HG02610 (cell line): Measurements from ENCODE around the gene UNC5C.

ENCODE experiments used
- ATAC-seq: cut with Tn5 transposase; IDR thresholded peaks from one replicate; pipeline ENCODE4 v1.9.1; 2021; ENCODE audit warnings: mild to moderate bottlenecking, moderate library complexity; ENCODE audit not compliant: unreplicated experiment

Gene UNC5C

GRCh38 chr4:95524184-95524583 is 24.6 kb downstream of the UNC5C start:
- no peak for ATAC-seq

GRCh38 chr4:95522682-95523530 is 25.9 kb downstream of the UNC5C start:
- ATAC-seq = no peak

DNA sequence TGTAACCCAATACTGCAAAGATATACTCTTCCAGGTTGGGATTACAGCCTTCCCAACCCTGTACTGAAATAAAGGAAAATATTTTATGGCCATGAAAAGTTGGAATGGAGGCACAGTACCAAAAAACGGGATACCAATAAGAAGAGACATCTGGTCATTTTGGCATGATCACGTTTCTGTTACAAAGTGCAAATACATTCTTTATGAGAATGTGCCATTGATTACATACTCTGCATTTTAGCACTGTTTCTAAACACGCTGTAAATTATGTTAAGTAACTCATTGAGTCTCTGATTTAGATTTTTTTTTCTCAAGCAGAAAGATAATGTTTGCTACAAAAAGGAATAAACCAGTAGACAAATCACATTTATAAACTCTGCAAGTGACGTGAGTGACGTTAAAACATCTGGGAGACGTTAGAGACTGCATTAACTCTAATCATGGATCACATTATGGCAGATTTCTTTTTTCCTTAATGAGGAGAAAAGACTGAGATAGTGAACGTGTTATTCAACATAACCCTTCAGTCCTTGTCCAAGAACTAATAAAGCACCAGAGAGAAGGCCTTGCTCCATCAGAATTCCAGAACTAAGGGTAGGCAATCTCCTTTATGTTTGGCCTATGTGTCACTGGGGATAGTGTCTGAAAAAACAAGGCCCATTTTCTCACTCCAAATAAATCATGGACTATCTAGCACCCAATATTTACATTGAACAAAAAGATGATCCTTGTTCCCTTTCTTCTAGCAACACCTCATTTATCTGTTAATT is 31.0 kb downstream of the UNC5C start:
- no peak for ATAC-seq

GRCh38 chr4:95516528-95517017 is 32.2 kb downstream of the UNC5C start:
- ATAC-seq = no peak

- ATAC-seq = no peak
These were observed 33.2 kb downstream of the UNC5C start for GRCh38 chr4:95515589-95515988.

DNA sequence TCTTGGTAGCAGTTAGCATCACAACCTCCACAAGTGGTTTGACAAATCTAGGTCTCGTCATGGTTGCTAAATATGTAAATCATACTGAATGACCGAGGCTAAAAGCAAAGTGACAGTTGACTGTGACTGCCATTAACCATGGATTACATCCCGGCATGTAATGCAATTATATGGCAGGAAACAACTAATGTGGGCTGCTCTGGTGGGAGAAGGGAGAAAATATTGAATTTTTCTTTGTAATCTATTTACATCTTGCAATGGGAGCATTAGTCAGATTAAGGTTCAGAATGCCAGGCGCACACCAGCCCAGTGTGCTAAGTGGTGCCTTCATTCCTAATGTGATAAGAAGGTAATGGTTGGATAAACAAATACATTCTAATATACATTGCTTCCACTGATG is 35.8 kb downstream of the UNC5C start:
- no peak for ATAC-seq

- ATAC-seq = no peak
These were observed 37.3 kb downstream of the UNC5C start for GRCh38 chr4:95511477-95511876.

GRCh38 chr4:95510877-95511276 is 37.9 kb downstream of the UNC5C start:
- ATAC-seq = no peak

DNA sequence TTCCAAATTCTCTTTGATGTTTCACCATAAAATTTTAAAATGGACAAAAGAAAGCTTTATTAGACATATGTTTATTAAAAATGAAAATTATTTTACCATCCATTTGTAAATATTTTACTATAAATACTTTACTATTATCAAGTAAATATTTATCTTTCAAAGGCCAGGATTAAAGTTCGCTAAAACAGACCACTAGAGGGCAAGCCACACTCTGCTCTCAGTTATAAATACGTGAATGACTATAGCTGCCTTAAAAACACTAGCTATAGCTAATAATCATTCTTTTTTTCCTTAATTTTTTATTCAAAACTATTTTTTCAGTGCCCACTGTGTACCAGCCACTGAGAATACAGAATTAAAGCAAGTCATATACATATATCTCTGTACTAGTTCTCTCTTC is 38.6 kb downstream of the UNC5C start:
- no peak for ATAC-seq

DNA sequence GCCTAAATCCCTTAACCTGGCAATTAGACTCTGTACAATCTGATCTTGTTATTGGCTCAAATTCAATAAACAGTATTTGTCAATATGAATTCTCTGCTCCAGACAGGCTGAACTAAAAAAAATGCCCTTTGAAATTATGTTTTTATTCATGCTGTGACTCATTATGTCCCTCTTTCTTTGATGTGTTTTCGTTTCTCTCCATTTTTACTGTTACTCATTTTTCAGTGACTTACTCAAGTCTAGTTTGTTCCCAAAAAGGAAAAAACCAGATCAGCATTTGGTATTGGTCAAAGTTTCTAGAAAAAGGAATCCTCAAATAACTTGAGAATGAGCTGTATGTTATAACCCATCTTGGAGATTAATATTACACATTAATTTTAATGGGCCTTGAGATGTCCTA is 40.4 kb downstream of the UNC5C start:
- ATAC-seq = no peak

- ATAC-seq = no peak
These were observed 41.2 kb downstream of the UNC5C start for GRCh38 chr4:95507561-95507960.

GRCh38 chr4:95507147-95507546 is 41.6 kb downstream of the UNC5C start:
- no peak for ATAC-seq

DNA sequence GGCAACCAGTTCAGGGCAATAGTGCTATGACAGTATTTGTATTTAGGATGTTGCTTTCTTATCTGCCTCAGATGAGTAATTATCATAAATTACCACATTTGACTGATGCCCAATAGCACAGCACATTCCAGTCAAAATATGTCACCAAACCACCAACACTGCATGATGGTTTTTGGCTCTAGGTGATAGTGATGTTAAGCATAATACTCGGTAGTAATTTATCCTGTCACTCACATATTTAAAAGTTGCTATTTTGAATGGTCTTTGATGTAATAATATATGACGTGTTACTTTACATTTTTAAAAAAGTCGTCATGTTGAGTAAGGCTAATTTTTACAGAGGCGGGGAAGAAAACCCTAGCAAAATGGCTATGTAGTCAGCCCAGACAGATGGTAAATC is 42.5 kb downstream of the UNC5C start:
- ATAC-seq = no peak

- ATAC-seq = no peak
These were observed 43.0 kb downstream of the UNC5C start for GRCh38 chr4:95505799-95506198.

DNA sequence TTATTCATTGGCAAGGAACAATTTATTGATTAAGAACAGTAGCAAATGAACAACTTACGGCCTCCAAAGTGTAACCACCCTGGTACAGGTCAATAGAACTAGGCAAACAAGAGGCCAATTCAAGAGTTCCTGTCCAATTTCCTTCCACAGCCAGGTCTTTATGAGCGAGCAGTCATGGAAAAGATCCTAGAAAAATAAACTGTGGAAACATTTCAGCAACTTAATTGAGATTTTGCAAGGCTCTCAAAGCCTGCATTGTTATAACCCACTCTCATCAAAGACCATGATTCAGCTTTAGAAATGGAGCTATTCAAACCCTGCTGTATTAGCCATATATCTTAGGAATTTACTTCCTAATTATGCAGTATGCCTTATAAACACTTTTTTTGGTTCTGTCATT is 43.6 kb downstream of the UNC5C start:
- no peak for ATAC-seq

DNA sequence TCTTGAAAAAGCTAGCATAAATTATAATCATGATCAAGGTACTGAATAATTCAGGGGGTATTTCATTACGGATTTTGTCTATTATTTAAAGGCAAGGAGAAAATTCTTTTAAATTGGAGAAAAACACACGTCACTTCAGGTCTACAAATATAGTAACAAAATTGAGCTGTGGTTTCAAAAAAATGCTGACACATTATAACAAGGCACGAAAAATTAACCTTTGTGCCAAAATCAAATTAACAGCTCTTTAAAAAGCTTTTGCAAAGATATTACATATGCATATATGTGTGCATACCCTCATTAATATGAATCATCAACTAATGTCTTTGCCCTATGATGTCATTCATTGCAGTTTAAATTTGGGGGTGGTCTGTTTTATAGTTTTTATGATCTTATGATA is 44.3 kb downstream of the UNC5C start:
- ATAC-seq = no peak

- no peak for ATAC-seq
These were observed 48.4 kb downstream of the UNC5C start for GRCh38 chr4:95500361-95500760.

GRCh38 chr4:95499291-95499696 is 49.5 kb downstream of the UNC5C start:
- no peak for ATAC-seq

- no peak for ATAC-seq
These were observed 54.6 kb downstream of the UNC5C start for GRCh38 chr4:95494186-95494585.

GRCh38 chr4:95478679-95479078 is 70.1 kb downstream of the UNC5C start:
- ATAC-seq = no peak

DNA sequence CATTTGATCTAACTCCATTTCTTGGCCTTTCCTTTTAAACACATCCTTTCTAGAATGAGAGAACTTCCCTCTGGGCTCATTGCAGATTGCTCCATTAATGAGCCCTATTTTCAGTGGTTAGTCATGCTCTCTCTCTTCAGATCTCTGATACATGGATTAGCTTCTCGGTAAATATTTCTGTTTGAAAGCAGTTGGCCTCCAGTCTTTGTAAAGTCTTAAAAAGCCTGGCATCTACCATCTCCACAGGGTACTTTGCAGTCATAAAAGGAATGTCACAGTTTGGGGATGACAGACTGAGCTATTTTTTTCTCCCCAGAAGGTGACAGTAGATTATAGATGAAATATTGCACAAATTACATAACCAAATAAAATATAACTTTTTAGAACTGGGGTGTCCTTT is 72.7 kb downstream of the UNC5C start:
- ATAC-seq = no peak

DNA sequence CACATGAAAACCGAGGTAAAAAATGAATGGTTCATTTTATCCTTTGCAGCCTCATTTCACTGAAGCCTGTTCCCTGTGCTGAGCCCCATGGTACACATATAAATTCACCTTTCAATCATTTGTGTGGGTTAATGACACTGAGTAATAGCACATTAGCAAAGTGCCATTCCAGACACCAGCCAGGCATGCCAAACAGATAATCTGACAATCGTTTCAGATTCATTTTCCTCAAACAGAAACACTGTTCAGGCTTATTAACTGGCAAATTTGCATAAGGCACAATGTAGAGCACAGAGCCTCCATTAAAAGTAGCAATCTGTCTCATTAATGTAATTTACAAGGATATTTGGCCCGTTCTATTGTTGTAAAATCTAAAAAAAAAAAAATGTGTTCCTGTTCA is 76.2 kb downstream of the UNC5C start:
- no peak for ATAC-seq
